ENCODE results near the gene PNPO. TPM values are rescaled to one million over a fixed set of nuclear protein-coding genes. Genes with fewer than 3 reads are reported as not detected.

PNPO gene
- total and polyA plus RNA-seq, 2 of the 4 experiments (the other 2 are of a cell fraction): 13.9 to 34.1 TPM

- dilution Hi-C loops (cut with HindIII; ENCODE audit: low sequenced_read_pairs, unreplicated experiment): no loop called here
- Histone ChIP-seq H4K5ac (ENCODE audit: low read depth, low read length) (no peak overlapping the region), H3K4ac (ENCODE audit: low read depth, low read length) (no peak overlapping the region), H3K9ac (ENCODE audit: low read depth, low read length) (no peak overlapping the region), H3K14ac (replicated peaks; ENCODE audit: low read depth, low read length) (no peak overlapping the region), H2BK15ac (ENCODE audit: low read depth, low read length) (no peak overlapping the region), H3K79me1 (ENCODE audit: low read depth in 1 of 2, low read length in 2 of 2) (no peaks in the 10 kb centered on the region), H3K9me3 (ENCODE audit: control insufficient read depth, insufficient read depth, low read length) (no peaks in the 10 kb centered on the region), H2BK20ac (ENCODE audit: low read depth, low read length) (no peak overlapping the region), H3K4me1 (ENCODE audit: control insufficient read depth, insufficient read depth, low read length) (peaks cover 2% of the 10 kb centered on the region; the same call in 1 of the 2 replicates), H2AK5ac (ENCODE audit: low read depth, low read length) (no peak overlapping the region; the same call in 1 of the 2 replicates), H3K27me3 (ENCODE audit: control insufficient read depth, insufficient read depth, low read length) (peaks cover 6% of the 10 kb centered on the region; the same call in 1 of the 2 replicates), H3K9me1 (ENCODE audit: insufficient read depth, low read length) (no peaks in the 10 kb centered on the region), H4K20me1 (ENCODE audit: insufficient read depth, low read length) (no peaks in the 10 kb centered on the region), H4K8ac (ENCODE audit: low read depth in 2 of 2, low read length in 2 of 2) (no peak overlapping the region), H3K56ac (ENCODE audit: extremely low read depth, insufficient read depth, low read length) (no peak overlapping the region), H2BK120ac (ENCODE audit: low read depth, low read length) (no peak overlapping the region), H3K18ac (ENCODE audit: low read depth, low read length) (no peak overlapping the region), H3K4me3 (ENCODE audit: insufficient read depth, low read depth, low read length) (no peak overlapping the region), H3K36me3 (ENCODE audit: control insufficient read depth, insufficient read depth, low read length) (no peaks in the 10 kb centered on the region), H3K27ac (ENCODE audit: insufficient read depth, low read length) (no peak overlapping the region), H2AK9ac (replicated peaks; ENCODE audit: low read depth, low read length, poor library complexity) (no peak overlapping the region), H2BK5ac (ENCODE audit: low read depth, low read length, poor library complexity, severe bottlenecking) (no peak overlapping the region), H3K23ac (ENCODE audit: low read depth, low read length) (no peak overlapping the region), H4K91ac (ENCODE audit: insufficient read depth, low read depth, low read length) (no peak overlapping the region), H2AFZ (replicated peaks; ENCODE audit: low read length, poor library complexity) (no peak overlapping the region), H3K4me2 (ENCODE audit: low read depth, low read length) (no peak overlapping the region)
- no TSS peak for BruUV-seq (replicated peaks)
- TF ChIP-seq MAFK (IDR thresholded peaks at IDR 0.05; ENCODE audit: low read depth, low read length) (no peak), CHD1 (IDR thresholded peaks at IDR 0.05; ENCODE audit: low read depth, low read length) (no peak), MAZ (IDR thresholded peaks at IDR 0.05; ENCODE audit: borderline replicate concordance, low read depth, low read length) (no peak)
- no CpG with 5 or more reads among the region's 4 CpGs for WGBS, 2 experiments (ENCODE audit: extremely low coverage in 2 of 2, insufficient read length in 1 of 2)
- DNase-seq (no peak), ATAC-seq (ENCODE audit: low read depth) (no peak)
- ChIA-PET CTCF (no interaction called here), POLR2A (ENCODE audit: unreplicated experiment) (no interaction called here)
- intact Hi-C loops (cut with micrococcal nuclease): no loop called here
- in situ Hi-C loops (cut with MboI; ENCODE audit: low sequenced_read_pairs): no loop called here
Measured at GRCh38 chr17:47994724-47995123, 53.4 kb downstream of the PNPO start.
